HEK293 (cell line): Measurements from ENCODE around the gene RPS28.

ENCODE experiments used
- CTCF ChIP-seq: fragments of 450-650 bp; formaldehyde crosslinking; IDR thresholded peaks from 2 replicates; pipeline ENCODE4 v1.5.1; 2016; ENCODE audit warnings: missing biosample characterization, missing genetic modification characterization
- SP3 ChIP-seq: fragments of 450-650 bp; formaldehyde crosslinking; IDR thresholded peaks from 2 replicates; pipeline ENCODE4 v1.5.1; 2016; ENCODE audit warnings: missing biosample characterization, missing genetic modification characterization
- ZBTB21 ChIP-seq: fragments of 450-650 bp; formaldehyde crosslinking; IDR thresholded peaks from 2 replicates; pipeline ENCODE4 v1.5.1; 2017; ENCODE audit warnings: missing biosample characterization, missing genetic modification characterization
- ZNF184 ChIP-seq: fragments of 450-650 bp; IDR thresholded peaks from 2 replicates; pipeline ENCODE4 v1.5.1; 2018; ENCODE audit warnings: missing biosample characterization, mild to moderate bottlenecking, missing genetic modification characterization
- ZNF223 ChIP-seq: fragments of 450-650 bp; formaldehyde crosslinking; IDR thresholded peaks from 2 replicates; pipeline ENCODE4 v1.5.1; 2016; ENCODE audit warnings: missing biosample characterization, missing genetic modification characterization
- ZNF292 ChIP-seq: fragments of 450-650 bp; formaldehyde crosslinking; IDR thresholded peaks from 2 replicates; pipeline ENCODE4 v1.5.1; 2016; ENCODE audit warnings: low read depth, missing biosample characterization, missing genetic modification characterization, borderline replicate concordance
- ZNF560 ChIP-seq: fragments of 450-650 bp; formaldehyde crosslinking; IDR thresholded peaks from 2 replicates; pipeline ENCODE4 v1.5.1; 2017; ENCODE audit warnings: missing biosample characterization, missing genetic modification characterization, borderline replicate concordance
- TF ChIP-seq, protein P1 (sequence below): fragments of 450-650 bp; formaldehyde crosslinking; IDR thresholded peaks from 2 replicates; pipeline ENCODE4 v1.5.1; 2016; ENCODE audit warnings: missing biosample characterization, missing genetic modification characterization, low read depth

Gene RPS28

GRCh38 chr19:8371011-8371804 is 49.9 kb downstream of the RPS28 start (continued):
- TF ChIP-seq, protein P1, sequence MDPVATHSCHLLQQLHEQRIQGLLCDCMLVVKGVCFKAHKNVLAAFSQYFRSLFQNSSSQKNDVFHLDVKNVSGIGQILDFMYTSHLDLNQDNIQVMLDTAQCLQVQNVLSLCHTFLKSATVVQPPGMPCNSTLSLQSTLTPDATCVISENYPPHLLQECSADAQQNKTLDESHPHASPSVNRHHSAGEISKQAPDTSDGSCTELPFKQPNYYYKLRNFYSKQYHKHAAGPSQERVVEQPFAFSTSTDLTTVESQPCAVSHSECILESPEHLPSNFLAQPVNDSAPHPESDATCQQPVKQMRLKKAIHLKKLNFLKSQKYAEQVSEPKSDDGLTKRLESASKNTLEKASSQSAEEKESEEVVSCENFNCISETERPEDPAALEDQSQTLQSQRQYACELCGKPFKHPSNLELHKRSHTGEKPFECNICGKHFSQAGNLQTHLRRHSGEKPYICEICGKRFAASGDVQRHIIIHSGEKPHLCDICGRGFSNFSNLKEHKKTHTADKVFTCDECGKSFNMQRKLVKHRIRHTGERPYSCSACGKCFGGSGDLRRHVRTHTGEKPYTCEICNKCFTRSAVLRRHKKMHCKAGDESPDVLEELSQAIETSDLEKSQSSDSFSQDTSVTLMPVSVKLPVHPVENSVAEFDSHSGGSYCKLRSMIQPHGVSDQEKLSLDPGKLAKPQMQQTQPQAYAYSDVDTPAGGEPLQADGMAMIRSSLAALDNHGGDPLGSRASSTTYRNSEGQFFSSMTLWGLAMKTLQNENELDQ, result no peak
- TF ChIP-seq SP3 (tag by site-specific recombination), result no peak
- no peak for TF ChIP-seq ZNF184 (tag by site-specific recombination)
- no peak for TF ChIP-seq ZNF292 (tag by site-specific recombination)
- TF ChIP-seq ZNF223 (tag by site-specific recombination), result no peak
- no peak for TF ChIP-seq CTCF (tag by site-specific recombination)
- no peak for TF ChIP-seq ZBTB21 (tag by site-specific recombination)
- TF ChIP-seq ZNF560 (tag by site-specific recombination), result no peak
